Measurements from ENCODE around the gene IFRD2.
"Not testable (repeated sequence)": the region's sequence is repeated elsewhere in the genome, so short reads cannot be mapped to it uniquely, and the experiment has no call there.

The IFRD2 gene

DNA sequence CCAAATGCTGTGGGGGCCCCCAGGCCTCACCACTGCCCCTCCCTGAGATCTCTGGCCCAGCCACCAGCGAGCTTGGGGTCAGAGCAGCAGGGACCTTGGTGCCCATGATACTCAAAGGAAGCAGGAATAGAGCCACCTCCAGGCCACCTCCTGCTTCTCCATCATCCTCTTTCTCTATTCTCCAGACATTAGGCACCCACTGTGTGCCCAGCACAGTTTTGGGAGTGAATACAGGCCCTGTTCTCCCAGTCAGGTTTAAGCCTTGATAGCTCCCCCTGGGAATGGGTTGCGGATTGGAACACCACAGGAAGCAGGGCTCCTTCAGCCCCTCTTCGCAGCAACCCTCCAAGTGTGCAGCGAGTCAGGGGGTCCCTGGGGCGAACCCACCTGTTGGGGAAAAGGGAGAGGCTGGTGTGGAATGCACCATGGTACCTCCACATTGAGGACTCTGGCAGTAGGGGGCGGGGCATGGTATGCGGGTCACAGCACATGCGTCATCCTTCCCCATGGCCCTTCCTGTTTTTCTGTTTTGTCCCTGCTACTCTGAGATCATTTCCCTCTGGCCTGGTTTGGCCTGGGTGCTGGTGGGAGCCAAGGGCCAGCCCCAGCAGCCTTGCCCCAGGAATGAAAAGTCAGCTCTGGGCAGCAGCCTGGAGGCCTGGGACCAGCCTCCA, 37.5 kb downstream of the IFRD2 start:
- DNase-seq (ENCODE audit: low read depth in 1 of 2, low spot score in 1 of 2) = no peak

DNA sequence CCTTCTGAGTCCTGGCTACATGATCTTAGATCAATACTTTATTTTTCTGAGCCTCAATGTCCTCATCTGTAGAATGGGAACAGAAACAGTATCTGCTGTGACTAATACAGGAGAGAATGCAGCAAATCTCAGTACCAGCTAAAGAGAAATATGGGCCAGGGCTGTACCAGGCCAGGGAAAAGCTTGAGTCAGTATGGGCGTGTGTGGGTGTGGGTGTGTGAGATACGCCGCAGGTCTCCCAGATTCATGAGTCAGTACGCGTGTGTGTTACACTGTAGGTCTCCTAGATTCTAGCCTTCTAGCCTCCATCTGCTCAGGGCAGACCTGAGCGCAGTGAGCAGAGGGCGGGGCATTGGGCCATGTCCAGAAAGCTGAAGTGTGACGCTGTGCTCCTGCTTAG, 41.0 kb downstream of the IFRD2 start:
- no peak for DNase-seq (ENCODE audit: low read depth in 1 of 2, low spot score in 1 of 2)

DNA sequence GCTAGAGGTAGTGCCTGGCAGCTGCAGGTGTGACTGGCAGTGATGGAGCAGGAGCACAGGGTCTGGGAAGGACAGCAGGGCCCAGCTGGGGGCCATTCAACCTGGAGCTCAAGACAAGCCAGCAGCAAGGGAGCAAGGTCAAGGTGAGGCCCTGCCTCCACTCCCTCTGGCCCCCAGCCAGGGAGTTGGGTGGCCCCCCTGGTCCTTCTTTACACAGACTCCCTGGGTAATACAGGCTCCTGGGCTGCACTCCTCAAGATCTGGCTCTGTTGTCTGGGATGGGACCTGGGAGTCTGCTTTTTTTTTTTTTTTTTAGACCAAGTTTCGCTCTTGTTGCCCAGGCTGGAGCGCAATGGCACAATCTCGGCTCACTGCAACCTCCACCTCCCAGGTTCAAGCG, 41.7 kb downstream of the IFRD2 start:
- DNase-seq (ENCODE audit: low read depth in 1 of 2, low spot score in 1 of 2) = no peak

DNA sequence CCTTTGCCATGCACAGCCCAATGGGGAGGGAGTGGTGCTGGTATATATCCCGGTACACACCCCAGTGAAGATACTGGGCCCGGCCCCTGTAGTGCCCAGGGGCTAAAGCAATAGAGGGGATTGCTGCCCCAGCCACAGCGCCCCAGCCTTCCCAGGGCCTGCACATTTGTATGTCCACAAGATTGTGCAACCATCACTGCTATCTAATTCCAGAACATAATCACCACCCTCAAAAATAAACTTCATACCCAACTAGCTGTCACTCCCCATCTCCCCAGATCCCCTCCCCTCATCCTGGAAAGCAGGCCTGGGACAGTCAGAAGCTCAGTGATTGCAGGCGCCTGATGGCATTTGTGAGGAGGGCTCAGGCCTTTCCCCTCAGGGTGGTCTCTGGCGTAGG, 42.8 kb downstream of the IFRD2 start:
- no peak for DNase-seq (ENCODE audit: low read depth in 1 of 2, low spot score in 1 of 2)

DNA sequence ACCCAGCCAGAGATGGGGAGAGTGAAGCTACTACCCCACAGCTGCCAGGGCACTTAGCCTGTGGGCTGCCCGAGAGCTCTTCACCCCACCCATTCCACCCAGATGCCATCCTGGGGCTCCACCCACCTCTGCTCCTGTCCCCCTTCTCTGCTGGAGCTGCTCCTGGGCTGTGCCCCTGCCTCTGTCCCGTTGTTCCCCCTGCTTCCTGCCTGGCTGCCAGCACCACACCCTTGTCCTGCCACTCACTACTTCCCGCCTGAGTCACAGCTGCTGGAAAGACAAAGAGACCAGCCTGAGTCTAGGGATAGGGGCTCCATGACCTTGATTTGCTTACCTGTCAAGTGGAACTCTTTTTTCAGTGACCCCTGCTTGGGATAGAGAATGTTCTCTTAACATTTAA, 43.8 kb downstream of the IFRD2 start:
- DNase-seq (ENCODE audit: low read depth in 1 of 2, low spot score in 1 of 2) = no peak

DNA sequence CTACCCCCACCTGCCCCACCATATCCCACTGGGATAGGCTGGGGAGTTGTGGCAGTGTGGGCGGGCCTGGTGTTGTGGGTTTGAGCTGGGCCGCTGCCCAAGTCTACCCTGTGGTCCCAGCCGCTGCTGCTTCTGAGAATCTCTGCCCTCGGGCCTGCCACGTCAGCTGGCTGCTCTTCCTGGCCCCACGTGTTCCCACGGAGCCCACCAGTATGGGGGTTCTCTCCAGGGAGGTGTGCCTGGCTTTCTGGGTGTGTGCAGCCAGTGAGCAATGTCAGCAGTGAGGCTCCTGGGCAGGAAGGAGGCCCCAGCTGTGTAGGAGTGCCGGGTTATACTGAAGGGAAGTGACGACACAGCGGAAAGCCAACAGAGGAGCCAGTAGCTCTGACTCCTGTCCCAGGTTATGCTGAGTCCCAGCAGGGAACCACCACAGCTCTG, 45.7 kb downstream of the IFRD2 start:
- DNase-seq (ENCODE audit: low read depth in 1 of 2, low spot score in 1 of 2) = peak; percentile 67 to 87

DNA sequence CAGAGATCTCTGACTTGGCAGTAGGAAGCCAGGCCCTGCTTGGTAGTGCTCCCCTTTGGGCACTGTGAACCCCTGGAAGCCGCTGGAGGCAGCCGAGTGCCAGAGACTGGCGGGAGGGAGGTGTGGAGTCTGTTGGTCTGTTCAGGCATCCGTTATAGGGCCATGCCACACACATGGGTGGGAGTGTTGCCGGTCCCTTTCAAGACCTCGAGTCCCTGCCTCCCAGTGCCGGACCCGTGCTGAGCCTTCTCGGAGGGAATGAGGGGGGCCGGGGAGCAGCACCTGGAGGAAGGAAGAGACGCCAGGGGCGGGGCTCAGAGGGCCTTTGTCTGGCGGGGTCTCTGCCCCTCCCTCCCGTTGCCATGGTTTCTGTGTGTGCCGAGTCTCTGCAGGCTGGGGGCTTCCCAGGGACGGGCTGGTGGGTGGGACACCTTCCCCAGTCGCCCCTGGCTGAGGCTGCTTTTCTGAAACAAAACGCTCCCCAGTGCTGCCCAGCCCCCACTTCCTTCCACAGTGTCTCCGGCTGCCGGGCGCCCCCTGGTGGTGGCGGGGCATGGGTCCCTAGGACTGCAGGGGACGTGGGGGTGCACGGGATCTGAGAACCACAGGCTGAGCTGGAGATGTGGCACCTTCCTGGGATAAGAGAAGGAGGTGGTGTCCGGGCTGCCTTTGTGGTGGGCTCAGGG, 46.3 kb downstream of the IFRD2 start:
- DNase-seq (ENCODE audit: low read depth in 1 of 2, low spot score in 1 of 2) = peak; percentile 89 to 94

DNA sequence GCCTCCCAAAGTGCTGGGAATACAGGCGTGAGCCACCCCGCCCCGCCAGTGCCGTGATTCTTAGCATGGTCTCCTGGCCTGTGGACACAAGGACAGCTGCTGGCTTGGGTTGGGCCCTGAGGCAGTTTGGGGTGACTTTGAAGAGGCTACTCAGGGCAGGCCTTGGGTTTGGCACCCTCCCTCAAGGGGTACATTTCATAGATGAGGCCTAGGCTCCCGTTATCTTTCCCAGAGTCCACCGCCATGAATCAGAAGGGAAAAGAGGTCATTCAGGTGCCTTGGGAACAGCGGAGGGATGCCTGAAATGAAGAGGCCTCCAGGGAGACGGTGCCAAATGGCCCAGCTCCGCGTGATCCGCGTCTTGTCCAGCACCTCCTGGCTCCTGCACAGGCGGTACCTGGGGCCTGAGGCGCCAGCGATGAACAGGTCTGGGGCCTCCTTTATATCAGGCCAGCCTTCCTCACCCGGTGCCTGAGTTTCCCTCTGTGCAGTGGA, 46.9 kb downstream of the IFRD2 start:
- DNase-seq (ENCODE audit: low read depth in 1 of 2, low spot score in 1 of 2) = no peak

DNA sequence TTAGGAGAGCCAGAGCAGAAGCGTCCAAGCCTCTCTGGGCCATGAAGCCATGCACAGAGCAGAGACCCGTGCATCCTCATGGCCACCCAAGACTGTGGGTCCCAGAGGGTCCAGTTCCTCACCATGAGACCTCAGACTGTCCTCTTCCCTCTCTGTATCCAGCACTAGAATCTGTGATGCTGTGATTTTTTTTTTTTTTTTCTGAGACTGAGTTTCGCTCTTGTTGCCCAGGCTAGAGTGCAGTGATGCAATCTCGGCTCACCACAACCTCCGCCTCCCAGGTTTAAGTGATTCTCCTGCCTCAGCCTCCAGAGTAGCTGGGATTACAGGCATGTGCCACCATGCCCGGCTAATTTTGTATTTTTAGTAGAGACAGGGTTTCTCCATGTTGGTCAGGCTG, 47.4 kb downstream of the IFRD2 start:
- not testable (repeated sequence) for DNase-seq (ENCODE audit: low read depth in 1 of 2, low spot score in 1 of 2)

DNA sequence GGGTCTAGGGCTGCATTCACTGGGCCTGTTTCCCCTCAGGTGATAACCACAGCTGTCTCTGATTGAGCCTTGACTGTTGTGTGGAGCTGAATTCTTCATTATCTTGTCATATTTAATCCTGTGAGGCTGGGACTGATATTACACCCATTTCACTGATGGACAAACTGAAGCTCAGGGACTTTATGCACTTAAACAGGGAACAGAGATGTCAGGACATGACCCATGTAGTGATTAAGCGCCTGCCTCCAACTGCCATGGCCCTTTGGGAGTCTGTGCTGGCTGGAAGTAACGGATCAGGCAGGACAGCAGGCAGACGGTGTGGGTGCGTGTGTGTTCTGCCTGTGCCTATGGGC, 48.7 kb downstream of the IFRD2 start:
- no peak for DNase-seq (ENCODE audit: low read depth in 1 of 2, low spot score in 1 of 2)

DNA sequence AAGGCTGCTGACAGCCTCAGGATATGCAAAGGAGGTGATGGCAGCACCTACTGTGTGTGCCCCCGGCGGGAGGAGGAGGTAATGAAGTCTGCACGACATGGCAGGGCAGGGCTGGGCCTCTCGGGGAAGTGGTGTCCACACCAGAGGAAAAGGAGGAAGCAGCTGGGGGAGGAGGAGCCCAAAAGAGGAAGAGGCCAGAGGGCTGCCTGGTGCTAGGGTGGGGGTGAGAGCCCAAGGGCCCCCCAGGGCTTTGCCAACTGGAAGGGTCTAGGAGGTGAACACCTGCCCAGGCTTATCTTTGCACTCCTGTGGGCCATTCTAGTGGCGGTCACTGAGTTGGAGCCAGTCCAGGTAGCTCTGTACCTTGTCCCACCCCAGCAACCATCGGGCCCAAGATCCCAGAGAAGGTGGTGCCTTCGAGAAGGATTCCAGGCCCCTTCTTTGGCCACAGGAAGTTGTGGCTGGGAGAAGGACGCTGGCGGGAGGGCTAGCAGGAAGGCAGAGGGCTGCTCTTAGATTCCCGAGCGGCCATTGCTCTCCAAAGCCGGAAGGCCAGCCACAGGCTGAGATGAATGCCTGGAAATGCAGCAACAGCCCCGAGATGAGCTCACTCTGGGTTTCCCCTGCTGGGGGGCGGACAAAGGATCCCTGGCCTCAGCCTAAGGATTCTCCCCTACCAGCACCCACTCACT, 49.2 kb downstream of the IFRD2 start:
- DNase-seq (ENCODE audit: low read depth in 1 of 2, low spot score in 1 of 2) = no peak

DNA sequence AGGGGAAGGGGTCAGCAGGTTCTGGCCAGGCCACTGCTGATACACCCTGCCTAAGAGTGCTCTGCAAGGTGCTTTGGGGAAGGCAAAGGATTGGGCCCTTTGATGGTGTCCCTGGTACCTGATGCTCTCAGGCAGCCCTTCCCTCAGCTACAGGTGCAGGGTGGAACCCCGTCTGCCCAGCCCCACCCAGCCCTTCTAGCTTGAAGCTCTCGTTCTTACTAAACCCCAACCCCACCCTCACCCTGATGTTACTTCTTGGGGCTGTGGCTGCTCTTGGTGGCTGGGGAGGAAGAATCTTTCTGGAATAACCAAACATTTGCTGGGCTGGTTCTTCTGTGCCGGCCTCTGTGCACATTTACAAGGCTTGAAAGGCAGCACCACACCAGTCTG, 49.9 kb downstream of the IFRD2 start:
- DNase-seq (ENCODE audit: low read depth in 1 of 2, low spot score in 1 of 2) = no peak

DNA sequence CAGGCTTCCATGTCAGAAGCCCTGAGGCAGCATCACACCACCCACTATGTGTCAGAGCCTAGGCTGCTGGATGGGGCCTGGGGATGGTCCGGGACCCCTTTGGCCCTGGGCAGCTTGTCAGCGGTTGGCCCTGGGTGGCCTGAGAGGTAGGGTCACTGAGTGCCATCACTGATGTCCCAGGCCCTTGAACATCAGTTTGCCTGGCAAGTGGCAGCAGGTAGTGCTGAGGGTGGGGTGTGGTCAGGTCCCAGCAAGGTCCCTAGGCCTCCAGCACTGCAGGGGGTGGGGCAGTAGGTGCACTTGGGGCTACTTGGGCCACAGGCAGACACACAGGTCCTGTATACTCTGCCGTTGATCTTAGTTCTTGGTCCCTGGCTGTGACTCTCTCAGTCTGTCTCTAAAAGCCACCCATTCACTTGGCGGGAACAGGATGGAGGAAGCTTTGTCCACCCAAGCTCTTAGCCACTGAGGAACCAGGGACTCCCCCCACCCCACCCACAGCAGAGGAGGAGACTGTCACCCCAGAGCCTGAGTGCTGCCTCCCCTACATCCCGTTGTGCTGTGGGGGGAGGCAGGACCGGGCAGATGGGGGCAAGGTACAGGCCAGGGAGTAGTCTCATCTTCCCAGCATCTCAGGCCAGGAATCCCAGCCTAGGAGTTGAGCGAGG, 50.4 kb downstream of the IFRD2 start:
- no peak for DNase-seq (ENCODE audit: low read depth in 1 of 2, low spot score in 1 of 2)

DNA sequence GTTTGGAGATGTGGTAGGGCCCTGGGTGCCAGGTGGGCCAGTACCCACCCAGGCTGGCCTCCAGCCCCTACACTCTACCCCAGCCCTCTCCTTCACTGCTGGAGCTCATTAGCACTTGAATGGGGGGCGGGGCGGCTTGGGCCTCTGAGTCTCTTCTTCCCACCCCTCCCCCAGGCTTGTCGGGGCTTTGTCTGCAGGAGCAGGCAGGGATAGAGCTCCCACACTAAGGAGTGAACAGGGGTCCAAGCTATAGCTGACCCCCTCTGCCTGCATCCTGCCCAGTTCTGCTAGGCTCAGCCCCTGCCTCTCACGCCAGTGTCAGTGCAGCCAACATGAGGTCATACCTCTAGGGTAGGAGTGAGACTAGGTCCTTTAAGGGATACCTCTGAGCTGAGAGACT, 51.1 kb downstream of the IFRD2 start:
- DNase-seq (ENCODE audit: low read depth in 1 of 2, low spot score in 1 of 2) = no peak

DNA sequence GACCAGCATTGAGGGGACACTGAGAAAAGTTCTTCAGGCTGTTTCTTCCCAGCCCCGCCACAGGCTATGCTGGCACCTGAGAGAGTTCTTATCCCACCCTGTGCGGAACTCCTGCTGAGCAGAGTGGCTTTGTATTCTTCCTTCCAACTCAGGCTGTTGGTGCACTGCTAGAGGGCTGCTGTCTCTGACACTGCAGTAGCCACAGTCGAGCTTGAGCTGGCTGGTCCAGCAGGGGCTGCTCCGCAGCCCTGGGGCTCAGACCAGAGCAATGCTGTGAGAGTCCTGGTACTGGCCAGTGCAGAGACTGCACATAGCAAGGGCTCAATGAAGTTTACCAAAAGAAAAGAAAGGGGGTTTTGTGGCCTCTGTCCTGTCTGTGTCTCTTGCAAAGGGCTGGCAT, 52.6 kb downstream of the IFRD2 start:
- no peak for DNase-seq (ENCODE audit: low read depth in 1 of 2, low spot score in 1 of 2)

DNA sequence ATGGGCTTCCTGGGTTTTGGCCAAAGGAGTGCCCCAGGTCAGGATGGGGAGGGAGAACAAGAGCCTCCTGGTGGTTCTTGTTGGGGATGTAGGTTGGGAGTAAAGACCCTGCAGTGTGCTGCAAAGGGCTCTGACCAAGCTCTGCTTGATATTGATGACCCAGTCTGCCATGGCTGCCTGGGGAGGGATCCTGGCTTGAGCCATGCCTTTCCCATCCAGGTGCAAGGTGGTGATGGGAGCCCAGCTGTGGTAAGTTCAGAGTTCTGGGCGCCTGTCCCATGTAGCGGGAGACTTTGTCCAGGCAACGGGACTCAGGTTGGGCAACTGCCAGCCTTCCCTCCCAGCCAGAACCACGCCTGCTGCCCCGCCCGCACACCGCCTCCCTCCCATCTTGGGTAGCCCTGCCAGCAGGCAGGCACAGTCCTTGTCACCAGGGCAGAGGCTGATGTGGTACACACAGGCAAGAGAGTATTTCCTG, 53.6 kb downstream of the IFRD2 start:
- DNase-seq (ENCODE audit: low read depth in 1 of 2, low spot score in 1 of 2) = no peak

DNA sequence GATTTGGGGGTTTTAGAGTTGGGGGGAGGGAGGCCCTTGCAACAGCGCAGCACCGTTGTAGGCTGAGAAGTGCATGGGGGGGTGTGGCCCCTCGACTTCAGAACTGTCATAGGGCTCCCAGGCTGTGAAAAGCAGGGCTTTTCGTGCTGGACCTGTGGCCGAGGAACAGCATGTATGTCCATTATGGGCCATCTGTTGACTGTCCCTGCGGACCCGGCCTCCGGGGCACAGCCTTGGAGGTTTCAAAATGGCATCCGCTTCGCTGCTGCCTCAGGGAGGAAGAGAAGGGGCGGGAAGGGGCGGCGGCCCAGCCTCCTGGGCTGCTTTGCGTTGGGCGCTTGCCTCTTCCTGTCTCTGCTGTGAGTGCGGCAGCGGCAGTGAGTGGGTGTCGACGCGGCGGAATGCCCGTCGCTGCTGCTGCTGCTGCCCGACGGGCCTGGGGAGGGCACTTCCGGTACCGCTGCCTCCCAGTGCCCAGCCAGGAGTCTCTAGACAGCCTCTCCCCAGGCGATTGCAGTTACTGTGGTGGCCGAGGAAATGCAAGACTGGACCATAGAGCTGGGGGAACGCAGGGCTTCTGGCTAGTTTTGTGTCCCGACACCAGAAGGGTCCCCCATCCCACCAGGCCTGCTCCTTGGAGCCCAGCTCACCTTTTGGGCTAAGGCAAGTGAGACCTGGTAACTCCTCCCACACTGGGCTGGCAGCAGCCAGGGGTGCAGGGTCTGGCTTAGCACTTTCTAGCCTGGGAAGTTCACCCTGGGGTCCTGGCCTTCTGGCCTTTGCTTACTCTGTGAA, 54.3 kb downstream of the IFRD2 start:
- peak; percentile 73 to 82 for DNase-seq (ENCODE audit: low read depth in 1 of 2, low spot score in 1 of 2)

Measured in activated CD4-positive, alpha-beta T cell treated with anti-CD3 and anti-CD28 coated beads, Interleukin-2, amount 50 U/mL, for 24 hours (primary cell).